ENCODE results near the gene VASH1. TPM values are rescaled to one million over a fixed set of nuclear protein-coding genes. Genes with fewer than 3 reads are reported as not detected.
A peak's percentile ranks its signal among the peaks of the same experiment; 100 is the strongest.

Gene VASH1
- total and polyA plus RNA-seq, 2 of the 13 experiments (the other 11 are each of a cell fraction or from before 2014, with no cell fraction given), result 0.11 to 0.24 TPM

- H4K20me1 ChIP-seq (ENCODE audit: insufficient read depth, low read length), result no peaks in the 10 kb centered on the region
- no peak for DNase-seq (ENCODE audit: low spot score)
- H3K27ac ChIP-seq (ENCODE audit: extremely low read length, insufficient read depth, low read length), result no peak overlapping the region
- no peaks in the 10 kb centered on the region for H3K9me3 ChIP-seq (ENCODE audit: low read length)
- H3K79me2 ChIP-seq (ENCODE audit: insufficient read depth, low read length), result no peaks in the 10 kb centered on the region
- no peak for ATAC-seq
- no peak overlapping the region for H3K4me2 ChIP-seq (ENCODE audit: low read depth, low read length)
- CTCF ChIA-PET (ENCODE audit: low intra/inter-chr PET ratio, low total read pairs), result no interaction called here
- no peaks in the 10 kb centered on the region for H3K36me3 ChIP-seq (replicated peaks in 1 of 2; ENCODE audit: control insufficient read depth in 1 of 2, insufficient read depth in 2 of 2, low read length in 2 of 2)
- in situ Hi-C loops (cut with HindIII; ENCODE audit: extremely low pct_ligation_motif_present, low pct_unique_long_range_greater_than_20kb), result no loop called here
- POLR2A ChIA-PET, result no interaction called here
- peaks cover 20% of the 10 kb centered on the region for H3K4me1 ChIP-seq (ENCODE audit: insufficient read depth, low read length)
- peaks cover 1 to 12% of the 10 kb centered on the region in 2 experiments; a peak in 3 of 5 replicates for H3K27me3 ChIP-seq (ENCODE audit: control insufficient read depth in 1 of 2, insufficient read depth in 2 of 2, low read length in 2 of 2)
- WGBS (ENCODE audit: low lambda C conversion rate), result 50% methylated on average over 10 of the region's 18 CpGs
- TF ChIP-seq ZNF609 (CRISPR knock-in tag; IDR thresholded peaks at IDR 0.05; ENCODE audit: borderline replicate concordance) (no peak), RFX5 (IDR thresholded peaks at IDR 0.05; ENCODE audit: low read depth, low read length) (0 out of 2 replicates have a peak, but pooled peaks have one; percentile 40), ZNF768 (CRISPR knock-in tag; IDR thresholded peaks at IDR 0.05) (peak; percentile 71; the same call in 1 of the 2 replicates), ARNTL (CRISPR knock-in tag; IDR thresholded peaks at IDR 0.05) (no peak), ZNF275 (CRISPR knock-in tag; IDR thresholded peaks at IDR 0.05; ENCODE audit: borderline replicate concordance) (no peak)
- no peak overlapping the region for H2AFZ ChIP-seq (ENCODE audit: low read length)
- intact Hi-C loops (cut with micrococcal nuclease; ENCODE audit: unreplicated experiment), result no loop called here
- H3K4me3 ChIP-seq (replicated peaks in 1 of 3; ENCODE audit: insufficient read depth in 1 of 3, low read depth in 2 of 3, low read length in 3 of 3), result no peak overlapping the region
- no peak overlapping the region for H3K9ac ChIP-seq (ENCODE audit: insufficient read depth, low read depth, low read length)
- no TSS peak for BruUV-seq (replicated peaks)
- FAIRE-seq, result no peak
Observed at GRCh38 chr14:76769636-76770292, 8.5 kb downstream of the VASH1 start.
